Endothelial cell of umbilical vein (primary cell): ENCODE results near the gene HES6. TPM values are rescaled to one million over a fixed set of nuclear protein-coding genes. Genes with fewer than 3 reads are reported as not detected.

Experiments used
- BruUV-seq: library from RNA; stranded (reverse); fragments of 400-500 nt; replicated peaks from 2 replicates; lab custom pipeline; 2021; lab: Mats Ljungman, UMichigan
- CTCF ChIA-PET: fragments of 300-600, 350-600 bp; sonication (Branson Sonifier 250); formaldehyde crosslinking; loops from one replicate; lab custom pipeline; 2021; ENCODE audit warnings: antibody characterized with exemption, inconsistent platforms; lab: Charles Lee
- POLR2A ChIA-PET: fragments of 300-600, 350-600 bp; sonication (Branson Sonifier 250); formaldehyde crosslinking; loops from one replicate; lab custom pipeline; 2021; ENCODE audit warnings: antibody characterized with exemption, inconsistent platforms; lab: Charles Lee
- DNase-seq: peaks from one replicate; pipeline ENCODE4 v3.0.0-alpha.2; 2011; ENCODE audit warnings: low read depth, low spot score
- FAIRE-seq: peaks from 2 replicates; lab custom pipeline; 2011; peaks lifted over from hg19 to GRCh38; lab: Jason Lieb, UNC
- H2AFZ ChIP-seq: 2 replicates; pipeline ENCODE4 v1.6.0; 2012; ENCODE audit warnings: low read depth, low read length, control low read depth, inconsistent platforms
- H3K27ac ChIP-seq: 2 replicates; pipeline ENCODE4 v1.5.1; 2011; ENCODE audit warnings: low read depth, mild to moderate bottlenecking, control low read depth, low read length, moderate library complexity; ENCODE audit not compliant: insufficient read depth
- H3K27me3 ChIP-seq, 2 experiments: 2 replicates each; pipeline versions ENCODE4 v1.6.0 to v1.6.1; 2011; ENCODE audit warnings: low read length in 2 of 2, mixed read lengths in 1 of 2; ENCODE audit not compliant: control insufficient read depth in 2 of 2, insufficient read depth in 2 of 2
- H3K36me3 ChIP-seq, 2 experiments: 2 replicates in 1 of 2; 3 replicates in 1 of 2; pipeline ENCODE4 v1.5.1; 2011; ENCODE audit warnings: low read length in 2 of 2, mild to moderate bottlenecking in 1 of 2, moderate library complexity in 1 of 2; ENCODE audit not compliant: control insufficient read depth in 2 of 2, insufficient read depth in 2 of 2; ENCODE audit errors: extremely low read depth in 1 of 2
- H3K4me1 ChIP-seq: 3 replicates; pipeline ENCODE4 v1.5.1; 2011; ENCODE audit warnings: mild to moderate bottlenecking, low read length; ENCODE audit not compliant: control insufficient read depth, insufficient read depth; ENCODE audit errors: extremely low read depth
- H3K4me2 ChIP-seq: 2 replicates; pipeline ENCODE4 v1.6.1; 2011; ENCODE audit warnings: low read length, control low read depth, mixed read lengths; ENCODE audit not compliant: insufficient read depth
- H3K4me3 ChIP-seq, 3 experiments: fragments of 200-600 bp in 1 of 3; sonication (generic), shearing (Covaris generic) in 1 of 3; replicated peaks in 1 of 3; 2 replicates each; pipeline ENCODE4 v1.5.1; 2011 to 2016; ENCODE audit warnings: control low read depth in 3 of 3, low read length in 3 of 3, mild to moderate bottlenecking in 2 of 3, inconsistent platforms in 1 of 3, low read depth in 1 of 3, moderate library complexity in 1 of 3; ENCODE audit not compliant: insufficient read depth in 1 of 3
- H3K79me2 ChIP-seq: 2 replicates; pipeline ENCODE4 v1.6.0; 2012; ENCODE audit warnings: low read length, inconsistent platforms; ENCODE audit not compliant: control insufficient read depth, insufficient read depth
- H3K9ac ChIP-seq: replicated peaks from 2 replicates; pipeline ENCODE3; 2011; ENCODE audit warnings: low read length, control low read depth; ENCODE audit not compliant: insufficient read depth; ENCODE audit errors: extremely low read depth
- H3K9me1 ChIP-seq: replicated peaks from 3 replicates; pipeline ENCODE4 v1.6.0; 2011; ENCODE audit warnings: mild to moderate bottlenecking, low read length; ENCODE audit not compliant: control insufficient read depth, insufficient read depth; ENCODE audit errors: extremely low read depth
- H3K9me3 ChIP-seq: replicated peaks from 2 replicates; pipeline ENCODE4 v1.5.1; 2012; ENCODE audit warnings: low read length, inconsistent platforms; ENCODE audit not compliant: control insufficient read depth, insufficient read depth
- H4K20me1 ChIP-seq: replicated peaks from 2 replicates; pipeline ENCODE3; 2011; ENCODE audit warnings: mild to moderate bottlenecking, low read length; ENCODE audit not compliant: control insufficient read depth, insufficient read depth; ENCODE audit errors: extremely low read depth
- EZH2 ChIP-seq: IDR thresholded peaks from 2 replicates; pipeline ENCODE4 v1.6.1; 2012; ENCODE audit warnings: borderline replicate concordance, low read depth, mild to moderate bottlenecking, moderate library complexity, low read length, inconsistent platforms; ENCODE audit not compliant: severe bottlenecking
- FOS ChIP-seq: IDR thresholded peaks from 2 replicates; pipeline ENCODE4 v1.6.1; 2011; ENCODE audit warnings: mild to moderate bottlenecking, low read length, moderate library complexity, borderline replicate concordance; ENCODE audit not compliant: insufficient read depth
- GATA2 ChIP-seq: IDR thresholded peaks from 2 replicates; pipeline ENCODE4 v1.7.0; 2011; ENCODE audit warnings: low read depth, mild to moderate bottlenecking, moderate library complexity, mixed read lengths, low read length; ENCODE audit not compliant: insufficient read length, insufficient read depth
- JUN ChIP-seq: IDR thresholded peaks from 2 replicates; pipeline ENCODE4 v1.6.1; 2011; ENCODE audit warnings: borderline replicate concordance, low read depth; ENCODE audit not compliant: insufficient read length, insufficient read depth
- MYC ChIP-seq: IDR thresholded peaks from one replicate; pipeline ENCODE4 v1.6.1; 2011; ENCODE audit warnings: mild to moderate bottlenecking, low read depth, low read length
- POLR2A ChIP-seq: IDR thresholded peaks from 2 replicates; pipeline ENCODE4 v1.6.1; 2012; ENCODE audit warnings: low read depth, mild to moderate bottlenecking, control low read depth, low read length
- POLR2AphosphoS5 ChIP-seq: IDR thresholded peaks from 2 replicates; pipeline ENCODE4 v1.6.1; 2012; ENCODE audit warnings: low read depth, mild to moderate bottlenecking, control low read depth, low read length, moderate library complexity; ENCODE audit not compliant: insufficient read depth
- dilution Hi-C: fragments of 300-500 bp; cut with MboI; formaldehyde crosslinking; loops from one replicate; pipeline ENCODE4 v1.15.0; 2019; ENCODE audit warnings: low sequenced_read_pairs; ENCODE audit not compliant: extremely low pct_ligation_motif_present
- intact Hi-C: fragments of 100-400 bp; cut with micrococcal nuclease; formaldehyde crosslinking; loops from one replicate; pipeline ENCODE4 v1.10.0; 2022
- polyA plus RNA-seq, 4 experiments: library from polyadenylated mRNA; depleted of rRNA in 3 of 4; stranded (reverse) in 3 of 4; unstranded in 1 of 4; fragments of >200 nt; gene quantifications; 2 replicates each; pipeline versions ENCODE4 v1.2.1 to v1.2.3, GENCODE V29; 2011 to 2012; ENCODE audit warnings: missing spikeins in 1 of 4
- total RNA-seq: library from RNA; stranded (reverse); gene quantifications from 2 replicates; pipeline ENCODE4 v1.2.3, GENCODE V29; 2021
- TF ChIP-seq, protein P1 (sequence below): IDR thresholded peaks from 2 replicates; pipeline ENCODE4 v1.6.1; 2011; ENCODE audit not compliant: insufficient read depth, insufficient read length
- TF ChIP-seq, protein P2 (sequence below), 2 donors: IDR thresholded peaks; 1 replicate in 1 of 2; 2 replicates in 1 of 2; pipeline ENCODE4 v1.5.1; 2011; ENCODE audit warnings: low read length in 2 of 2, mild to moderate bottlenecking in 2 of 2, moderate library complexity in 2 of 2, control low read depth in 1 of 2, inconsistent platforms in 1 of 2, low read depth in 1 of 2; ENCODE audit not compliant: insufficient read depth in 1 of 2; ENCODE audit errors: extremely low read depth in 1 of 2

Gene HES6
- total and polyA plus RNA-seq, 2 donors (not counting 3 experiments of a cell fraction or from before 2014, with no cell fraction given): 2.2 to 5.1 TPM

DNA sequence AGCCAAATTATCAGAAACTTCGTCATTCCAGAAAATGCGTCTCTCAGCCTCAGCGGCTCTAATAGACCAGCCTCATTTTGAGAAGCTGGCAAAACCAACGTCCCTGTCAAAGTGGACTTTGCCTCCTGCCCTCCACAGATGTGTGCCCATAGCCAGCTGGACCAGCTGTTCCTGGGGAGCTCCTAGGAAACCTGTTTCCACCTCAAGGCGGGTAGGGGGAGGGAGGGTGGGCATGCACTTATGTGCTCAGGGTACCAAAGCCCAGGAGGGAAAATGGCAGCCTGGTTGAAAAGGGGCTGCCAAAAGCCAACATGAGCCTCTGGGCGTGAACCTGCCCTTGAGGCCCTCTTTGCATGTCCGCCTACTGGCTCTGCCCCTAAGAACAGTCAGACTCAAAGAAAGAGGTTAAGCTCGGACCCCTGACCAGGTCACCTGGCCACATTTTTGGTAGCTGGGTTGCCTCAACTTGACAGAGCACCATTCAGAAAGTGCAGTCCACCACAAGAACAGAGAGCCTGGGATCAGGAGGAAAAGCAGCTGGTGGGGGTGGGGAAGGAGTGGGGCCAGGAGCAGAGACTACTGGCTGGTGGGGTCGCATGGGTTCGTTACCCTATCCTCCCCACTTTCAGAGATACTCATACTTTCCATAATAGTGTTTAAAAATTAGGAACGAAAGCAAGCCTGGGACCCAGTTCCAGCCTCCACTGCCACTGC lies 45.1 kb upstream of the HES6 start:
- no peaks in the 10 kb centered on the region for H3K27me3 ChIP-seq
- peaks cover 14% of the 10 kb centered on the region for H3K4me1 ChIP-seq
- H3K9me1 ChIP-seq: no peaks in the 10 kb centered on the region
- TF ChIP-seq POLR2A (no peak), MYC (no peak)
- dilution Hi-C loops (no loop called here), intact Hi-C loops (no loop called here)
- H3K4me3 ChIP-seq: no peak overlapping the region
- no peaks in the 10 kb centered on the region for H3K36me3 ChIP-seq
- POLR2A ChIA-PET: no interaction called here
- FAIRE-seq: no peak
- no peak overlapping the region for H3K4me2 ChIP-seq
- H3K79me2 ChIP-seq: no peaks in the 10 kb centered on the region
- CTCF ChIA-PET: interaction anchor here (0.7 to 3.4 kb wide), 3 partner anchors 9 to 21 kb away, joined by 3 to 21 read pairs (median 3); no protein-coding TSS in a partner anchor
- H3K9me3 ChIP-seq: no peaks in the 10 kb centered on the region
- no peak overlapping the region for H3K9ac ChIP-seq
- DNase-seq: no peak
- BruUV-seq: no TSS peak
- no peaks in the 10 kb centered on the region for H4K20me1 ChIP-seq
- no peak overlapping the region for H3K27ac ChIP-seq
- H2AFZ ChIP-seq: no peak overlapping the region

DNA sequence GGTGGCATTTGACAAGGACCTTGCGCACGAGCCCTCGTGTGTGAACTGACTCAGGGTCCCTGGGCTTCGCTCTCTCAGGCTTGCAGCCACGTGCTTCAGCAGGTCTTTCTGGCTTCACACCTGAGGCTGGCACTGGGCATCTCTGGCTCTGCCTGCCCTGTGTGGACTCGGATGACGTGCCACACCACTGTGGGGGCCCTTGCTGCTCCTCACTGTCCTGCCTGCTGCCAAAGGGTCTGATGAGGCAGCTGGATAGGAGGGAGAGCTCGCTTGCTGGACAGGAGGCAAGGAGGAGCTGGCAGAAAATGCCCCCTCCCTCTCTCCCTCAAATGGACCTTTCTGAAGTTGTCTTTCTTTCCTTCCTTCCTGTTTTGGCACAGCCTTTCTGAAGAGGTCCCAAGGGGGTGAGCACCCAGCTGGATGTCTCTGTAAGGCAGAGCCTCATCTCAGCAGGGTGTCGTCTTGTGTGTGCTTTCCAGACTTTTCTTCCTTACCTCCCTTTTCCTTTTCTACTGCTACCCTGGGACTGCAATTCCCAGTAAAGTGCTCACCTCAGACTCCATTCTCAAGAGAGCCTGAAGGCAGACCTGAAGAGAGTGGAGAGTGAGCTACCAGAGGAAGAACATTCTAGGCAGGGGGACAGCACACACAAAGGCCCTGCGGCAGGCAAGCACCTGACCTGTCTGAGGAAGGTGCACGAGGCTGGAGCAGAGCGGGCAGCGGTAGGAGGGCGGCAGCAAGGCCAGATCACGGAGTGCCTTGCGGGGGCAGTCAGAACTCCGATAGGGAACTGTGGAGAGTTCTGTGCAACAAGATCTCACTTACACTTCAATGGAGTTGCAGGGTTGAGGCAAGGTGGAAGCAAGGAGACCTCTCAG lies 43.3 kb upstream of the HES6 start:
- no peaks in the 10 kb centered on the region for H3K27me3 ChIP-seq
- intact Hi-C loops (no loop called here), dilution Hi-C loops (no loop called here)
- no peaks in the 10 kb centered on the region for H3K9me1 ChIP-seq
- no peaks in the 10 kb centered on the region for H3K36me3 ChIP-seq
- no peaks in the 10 kb centered on the region for H4K20me1 ChIP-seq
- no peak overlapping the region for H3K9ac ChIP-seq
- H3K27ac ChIP-seq: no peak overlapping the region
- FAIRE-seq (no peak), DNase-seq (no peak)
- no peak overlapping the region for H3K4me2 ChIP-seq
- no peaks in the 10 kb centered on the region for H3K79me2 ChIP-seq
- TF ChIP-seq POLR2A (no peak), GATA2 (no peak), JUN (no peak), FOS (no peak), EZH2 (no peak), POLR2AphosphoS5 (no peak)
- TF ChIP-seq, protein P1, sequence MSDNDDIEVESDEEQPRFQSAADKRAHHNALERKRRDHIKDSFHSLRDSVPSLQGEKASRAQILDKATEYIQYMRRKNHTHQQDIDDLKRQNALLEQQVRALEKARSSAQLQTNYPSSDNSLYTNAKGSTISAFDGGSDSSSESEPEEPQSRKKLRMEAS: no peak
- TF ChIP-seq, protein P2, sequence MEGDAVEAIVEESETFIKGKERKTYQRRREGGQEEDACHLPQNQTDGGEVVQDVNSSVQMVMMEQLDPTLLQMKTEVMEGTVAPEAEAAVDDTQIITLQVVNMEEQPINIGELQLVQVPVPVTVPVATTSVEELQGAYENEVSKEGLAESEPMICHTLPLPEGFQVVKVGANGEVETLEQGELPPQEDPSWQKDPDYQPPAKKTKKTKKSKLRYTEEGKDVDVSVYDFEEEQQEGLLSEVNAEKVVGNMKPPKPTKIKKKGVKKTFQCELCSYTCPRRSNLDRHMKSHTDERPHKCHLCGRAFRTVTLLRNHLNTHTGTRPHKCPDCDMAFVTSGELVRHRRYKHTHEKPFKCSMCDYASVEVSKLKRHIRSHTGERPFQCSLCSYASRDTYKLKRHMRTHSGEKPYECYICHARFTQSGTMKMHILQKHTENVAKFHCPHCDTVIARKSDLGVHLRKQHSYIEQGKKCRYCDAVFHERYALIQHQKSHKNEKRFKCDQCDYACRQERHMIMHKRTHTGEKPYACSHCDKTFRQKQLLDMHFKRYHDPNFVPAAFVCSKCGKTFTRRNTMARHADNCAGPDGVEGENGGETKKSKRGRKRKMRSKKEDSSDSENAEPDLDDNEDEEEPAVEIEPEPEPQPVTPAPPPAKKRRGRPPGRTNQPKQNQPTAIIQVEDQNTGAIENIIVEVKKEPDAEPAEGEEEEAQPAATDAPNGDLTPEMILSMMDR (IDR thresholded peaks at IDR 0.05; ENCODE audit: extremely low read depth in 1 of 2, insufficient read depth in 1 of 2, low read depth in 1 of 2, low read length in 2 of 2): no peak
- H2AFZ ChIP-seq: no peak overlapping the region
- BruUV-seq: no TSS peak
- H3K4me1 ChIP-seq: peaks cover 8% of the 10 kb centered on the region
- no peaks in the 10 kb centered on the region for H3K9me3 ChIP-seq
- ChIA-PET CTCF (interaction anchor here (1.3 to 3.4 kb wide), 2 partner anchors 16 to 19 kb away, joined by 3 to 21 read pairs; no protein-coding TSS in a partner anchor), POLR2A (no interaction called here)
- H3K4me3 ChIP-seq: no peak overlapping the region
